H9 (cell line): Measurements from ENCODE around the gene ANO10. TPM values are rescaled to one million over a fixed set of nuclear protein-coding genes. Genes with fewer than 3 reads are reported as not detected.

Experiments used
- DNase-seq: peaks from one replicate; pipeline ENCODE4 v3.0.0-alpha.2; 2017
- H2AFZ ChIP-seq: one replicate; pipeline ENCODE4 v1.6.1; 2013; ENCODE audit warnings: mild to moderate bottlenecking, low read length, control low read depth, moderate library complexity
- H2AK5ac ChIP-seq: 2 replicates; pipeline ENCODE4 v1.6.1; 2013; ENCODE audit warnings: low read length, control low read depth, mixed read lengths; ENCODE audit not compliant: insufficient read length
- H2BK120ac ChIP-seq: one replicate; pipeline ENCODE4 v1.6.1; 2013; ENCODE audit warnings: low read depth, mild to moderate bottlenecking, low read length, control low read depth, inconsistent platforms; ENCODE audit not compliant: poor library complexity, severe bottlenecking
- H2BK12ac ChIP-seq: 2 replicates; pipeline ENCODE4 v1.6.1; 2013; ENCODE audit warnings: low read length, control low read depth, mixed read lengths, low read depth; ENCODE audit not compliant: insufficient read length
- H2BK15ac ChIP-seq: 2 replicates; pipeline ENCODE4 v1.6.1; 2013; ENCODE audit warnings: low read depth, low read length, control low read depth
- H2BK20ac ChIP-seq: one replicate; pipeline ENCODE4 v1.6.1; 2013; ENCODE audit warnings: low read depth, mild to moderate bottlenecking, low read length, control low read depth, inconsistent platforms; ENCODE audit not compliant: poor library complexity, severe bottlenecking
- H2BK5ac ChIP-seq: 2 replicates; pipeline ENCODE4 v1.6.1; 2013; ENCODE audit warnings: low read length, control low read depth, mixed read lengths; ENCODE audit not compliant: insufficient read length
- H3K14ac ChIP-seq: 2 replicates; pipeline ENCODE4 v1.6.1; 2013; ENCODE audit warnings: low read length, control low read depth; ENCODE audit not compliant: insufficient read depth
- H3K18ac ChIP-seq: 2 replicates; pipeline ENCODE4 v1.6.1; 2013; ENCODE audit warnings: low read depth, mild to moderate bottlenecking, mixed read lengths, low read length, control low read depth; ENCODE audit not compliant: insufficient read length
- H3K23ac ChIP-seq: 2 replicates; pipeline ENCODE4 v1.6.1; 2013; ENCODE audit warnings: low read length, control low read depth, mixed read lengths, low read depth; ENCODE audit not compliant: insufficient read length
- H3K23me2 ChIP-seq: 2 replicates; pipeline ENCODE4 v1.6.1; 2013; ENCODE audit warnings: low read depth, mild to moderate bottlenecking, mixed read lengths, low read length, control low read depth; ENCODE audit not compliant: insufficient read length, poor library complexity, severe bottlenecking
- H3K27ac ChIP-seq: 2 replicates; pipeline ENCODE4 v1.5.1; 2013; ENCODE audit warnings: low read length, control low read depth, mixed read lengths, low read depth; ENCODE audit not compliant: insufficient read length
- H3K27me3 ChIP-seq: 2 replicates; pipeline ENCODE4 v1.6.1; 2013; ENCODE audit warnings: low read length, control low read depth, inconsistent platforms; ENCODE audit not compliant: insufficient read depth
- H3K4ac ChIP-seq: 2 replicates; pipeline ENCODE4 v1.6.1; 2013; ENCODE audit warnings: low read depth, mild to moderate bottlenecking, control low read depth, inconsistent platforms, low read length, moderate library complexity
- H3K4me1 ChIP-seq: 2 replicates; pipeline ENCODE4 v1.6.1; 2013; ENCODE audit warnings: low read length, control low read depth, inconsistent platforms; ENCODE audit not compliant: insufficient read depth
- H3K4me2 ChIP-seq: 2 replicates; pipeline ENCODE4 v1.6.1; 2013; ENCODE audit warnings: low read length, control low read depth, mixed read lengths; ENCODE audit not compliant: insufficient read length, insufficient read depth
- H3K56ac ChIP-seq: 2 replicates; pipeline ENCODE4 v1.6.1; 2013; ENCODE audit warnings: low read depth, mild to moderate bottlenecking, mixed read lengths, low read length, control low read depth; ENCODE audit not compliant: insufficient read length
- H3K79me1 ChIP-seq: 2 replicates; pipeline ENCODE4 v1.6.1; 2013; ENCODE audit warnings: low read depth, mild to moderate bottlenecking, moderate library complexity, low read length, control low read depth, inconsistent platforms; ENCODE audit not compliant: insufficient read depth, poor library complexity, severe bottlenecking
- H3K79me2 ChIP-seq: 2 replicates; pipeline ENCODE4 v1.6.1; 2013; ENCODE audit warnings: low read length, control low read depth, inconsistent platforms; ENCODE audit not compliant: insufficient read depth
- H3K9ac ChIP-seq: 2 replicates; pipeline ENCODE4 v1.6.1; 2013; ENCODE audit warnings: low read length, control low read depth, mixed read lengths; ENCODE audit not compliant: insufficient read length; ENCODE audit errors: extremely low read depth
- H3K9me3 ChIP-seq: one replicate; pipeline ENCODE4 v1.6.1; 2013; ENCODE audit warnings: low read depth, low read length, inconsistent platforms; ENCODE audit not compliant: control insufficient read depth
- H3T11ph ChIP-seq: one replicate; pipeline ENCODE4 v1.6.1; 2013; ENCODE audit warnings: mild to moderate bottlenecking, low read length, control low read depth, inconsistent platforms
- H4K20me1 ChIP-seq: one replicate; pipeline ENCODE4 v1.6.1; 2013; ENCODE audit not compliant: control insufficient read depth, insufficient read length, insufficient read depth
- H4K5ac ChIP-seq: 2 replicates; pipeline ENCODE4 v1.6.1; 2013; ENCODE audit warnings: low read depth, mild to moderate bottlenecking, mixed read lengths, low read length, control low read depth; ENCODE audit not compliant: insufficient read length
- H4K8ac ChIP-seq: replicated peaks from 2 replicates; pipeline ENCODE4 v1.6.1; 2013; ENCODE audit warnings: low read length, control low read depth, mixed read lengths, low read depth; ENCODE audit not compliant: insufficient read length
- H4K91ac ChIP-seq: 2 replicates; pipeline ENCODE4 v1.6.1; 2013; ENCODE audit warnings: low read depth, mild to moderate bottlenecking, moderate library complexity, mixed read lengths, low read length, control low read depth; ENCODE audit not compliant: insufficient read length
- H3K27ac Mint-ChIP-seq, 3 experiments: 2 replicates in 2 of 3; 3 replicates in 1 of 3; pipeline ENCODE4 v1.8.0; 2020 to 2021; ENCODE audit warnings: mixed read lengths in 3 of 3, mild to moderate bottlenecking in 1 of 3, moderate library complexity in 1 of 3
- H3K27me3 Mint-ChIP-seq: 2 replicates; pipeline ENCODE4 v1.8.0; 2021; ENCODE audit warnings: low read depth, mild to moderate bottlenecking, moderate library complexity, mixed read lengths
- H3K36me3 Mint-ChIP-seq, 3 experiments: 2 replicates in 2 of 3; 3 replicates in 1 of 3; pipeline ENCODE4 v1.8.0; 2020 to 2021; ENCODE audit warnings: low read depth in 3 of 3, mixed read lengths in 3 of 3; ENCODE audit not compliant: insufficient read depth in 1 of 3
- H3K4me1 Mint-ChIP-seq, 2 experiments: 2 replicates each; pipeline ENCODE4 v1.8.0; 2020; ENCODE audit warnings: mixed read lengths in 2 of 2
- H3K4me3 Mint-ChIP-seq, 2 experiments: 2 replicates in 1 of 2; 3 replicates in 1 of 2; pipeline ENCODE4 v1.8.0; 2020 to 2021; ENCODE audit warnings: mild to moderate bottlenecking in 2 of 2, mixed read lengths in 2 of 2, moderate library complexity in 1 of 2
- H3K9me3 Mint-ChIP-seq, 2 experiments: 2 replicates in 1 of 2; 3 replicates in 1 of 2; pipeline ENCODE4 v1.8.0; 2020; ENCODE audit warnings: mild to moderate bottlenecking in 2 of 2, mixed read lengths in 2 of 2, moderate library complexity in 1 of 2
- CTCF ChIP-seq: fragments of 200-600 bp; sonication (generic); conservative IDR thresholded peaks from 3 replicates; pipeline ENCODE4 v1.8.0; 2021; ENCODE audit warnings: antibody characterized with exemption, mild to moderate bottlenecking
- WGBS: extraction: QIAGEN DNeasy Blood & Tissue Kit; methylation state at CpG from one replicate; pipeline ENCODE4 v1.1.7; 2013; ENCODE audit warnings: missing lambda C conversion rate, low lambda C conversion rate, mixed read lengths; ENCODE audit not compliant: insufficient read length; ENCODE audit errors: extremely low coverage; 5-methylcytosine and 5-hydroxymethylcytosine counted together
- total RNA-seq: library from RNA; stranded (reverse); gene quantifications from 2 replicates; pipeline ENCODE4 v1.2.1, GENCODE V29; 2021

ANO10 gene
- total RNA-seq, 1 experiment from 2014 or later = 38.7 TPM

- Histone ChIP-seq H2BK15ac (no peak overlapping the region), H2BK20ac (no peak overlapping the region), H3T11ph (no peak overlapping the region), H2BK120ac (no peak overlapping the region), H3K56ac (no peak overlapping the region), H3K79me1 (no peaks in the 10 kb centered on the region), H3K4ac (no peak overlapping the region), H2BK5ac (no peak overlapping the region), H3K9me3 (no peaks in the 10 kb centered on the region), H4K5ac (no peak overlapping the region), H3K14ac (no peak overlapping the region), H3K23me2 (no peaks in the 10 kb centered on the region), H3K79me2 (no peaks in the 10 kb centered on the region), H3K4me2 (no peak overlapping the region), H3K4me1 (peaks cover 5% of the 10 kb centered on the region; the same call in 1 of the 2 replicates), H2BK12ac (no peak overlapping the region), H4K91ac (no peak overlapping the region), H3K27me3 (no peaks in the 10 kb centered on the region), H3K27ac (no peak overlapping the region), H4K20me1 (no peaks in the 10 kb centered on the region), H4K8ac (no peak overlapping the region), H2AFZ (no peak overlapping the region), H3K18ac (no peak overlapping the region), H2AK5ac (no peak overlapping the region), H3K9ac (no peak overlapping the region), H3K23ac (no peak overlapping the region)
- WGBS = no CpG with 5 or more reads among the region's 3 CpGs
- Mint-ChIP-seq H3K4me1 (peaks cover 20 to 21% of the 10 kb centered on the region in 2 experiments), H3K27ac (no peak overlapping the region; a peak in 1 of 7 replicates), H3K27me3 (no peaks in the 10 kb centered on the region), H3K4me3 (no peak overlapping the region), H3K36me3 (peaks cover 28 to 30% (median 28%) of the 10 kb centered on the region in 3 experiments), H3K9me3 (peaks cover 11 to 22% of the 10 kb centered on the region in 2 experiments)
- no peak for DNase-seq
- TF ChIP-seq CTCF = no peak
These were observed 34.5 kb downstream of the ANO10 start for GRCh38 chr3:43587303-43587702.
